Sigmoid colon (tissue), 4 donors: Measurements from ENCODE around the gene FBN3.

ENCODE experiments used
- CTCF ChIP-seq, 4 experiments: fragments of 450-650 bp in 3 of 4; fragments of 200-600 bp in 1 of 4; IDR thresholded peaks; one replicate each; pipeline ENCODE4 v1.5.1; 2016 to 2019; ENCODE audit warnings: antibody characterized with exemption in 4 of 4, mild to moderate bottlenecking in 3 of 4, moderate library complexity in 2 of 4
- EP300 ChIP-seq, 4 donors: sonication (generic); formaldehyde crosslinking; IDR thresholded peaks; one replicate each; pipeline ENCODE4 v1.6.1; 2017; ENCODE audit warnings: antibody characterized with exemption in 4 of 4

DNA sequence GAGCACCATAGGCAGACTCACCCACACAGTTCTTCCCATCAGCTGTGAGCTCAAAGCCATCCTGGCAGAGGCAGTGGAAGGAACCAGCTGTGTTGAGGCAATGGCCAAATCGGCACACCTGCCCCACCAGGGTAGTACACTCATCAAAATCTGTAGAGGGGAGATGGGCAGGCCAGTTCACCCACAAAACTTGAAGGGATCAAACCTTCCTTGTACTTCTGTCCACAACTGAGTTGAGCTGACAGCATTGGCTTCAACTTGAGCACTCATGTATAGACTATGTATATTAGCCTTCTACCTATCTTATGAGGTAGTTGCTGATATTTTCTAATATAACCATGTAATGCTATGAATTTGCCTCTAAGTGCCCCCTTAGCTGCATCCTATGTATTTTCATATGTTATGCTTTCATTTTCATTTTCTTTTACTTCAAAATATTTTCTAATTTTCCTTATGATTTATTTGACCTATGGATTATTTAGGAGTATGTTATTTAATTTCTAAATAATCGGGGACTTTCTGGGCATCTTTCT lies 54.0 kb downstream of the FBN3 start:
- no peak for TF ChIP-seq CTCF (IDR thresholded peaks at IDR 0.05)
- TF ChIP-seq EP300 (IDR thresholded peaks at IDR 0.05): no peak
